CD14-positive monocyte (primary cell): ENCODE results near the gene LSM10. TPM values are rescaled to one million over a fixed set of nuclear protein-coding genes. Genes with fewer than 3 reads are reported as not detected.
A peak's percentile ranks its signal among the peaks of the same experiment; 100 is the strongest.

Source experiments
- DNase-seq, 3 donors: peaks; one replicate each; pipeline ENCODE4 v3.0.0-alpha.2; 2011 to 2022
- H2AFZ ChIP-seq: 2 replicates; pipeline ENCODE4 v1.6.0; 2012; ENCODE audit warnings: mild to moderate bottlenecking, low read depth, low read length, inconsistent platforms; ENCODE audit not compliant: insufficient read depth, poor library complexity, severe bottlenecking
- H3K27ac ChIP-seq, 2 donors: 1 replicate in 1 of 2; 2 replicates in 1 of 2; pipeline ENCODE4 v1.5.1; 2012 to 2013; ENCODE audit warnings: low read length in 2 of 2, control low read depth in 1 of 2, inconsistent platforms in 1 of 2, low read depth in 1 of 2, mild to moderate bottlenecking in 1 of 2
- H3K27me3 ChIP-seq, 2 donors: one replicate each; pipeline versions ENCODE4 v1.6.0 to v1.6.1; 2011 to 2013; ENCODE audit warnings: low read length in 2 of 2; ENCODE audit not compliant: control insufficient read depth in 2 of 2, insufficient read depth in 2 of 2
- H3K36me3 ChIP-seq, 2 donors: replicated peaks in 1 of 2; 1 replicate in 1 of 2; 2 replicates in 1 of 2; pipeline versions ENCODE4 v1.5.1 to v1.6.1; 2012 to 2013; ENCODE audit warnings: low read length in 2 of 2, control low read depth in 1 of 2, inconsistent platforms in 1 of 2, mild to moderate bottlenecking in 1 of 2; ENCODE audit not compliant: insufficient read depth in 2 of 2, control insufficient read depth in 1 of 2
- H3K4me1 ChIP-seq, 2 donors: 1 replicate in 1 of 2; 2 replicates in 1 of 2; pipeline versions ENCODE4 v1.5.1 to v1.6.1; 2012 to 2013; ENCODE audit warnings: low read length in 2 of 2, control low read depth in 1 of 2, inconsistent platforms in 1 of 2, mild to moderate bottlenecking in 1 of 2, moderate library complexity in 1 of 2; ENCODE audit not compliant: insufficient read depth in 2 of 2, control insufficient read depth in 1 of 2
- H3K4me2 ChIP-seq: replicated peaks from 2 replicates; pipeline ENCODE3; 2012; ENCODE audit warnings: low read length, moderate library complexity, mild to moderate bottlenecking; ENCODE audit not compliant: poor library complexity, severe bottlenecking; ENCODE audit errors: extremely low read depth
- H3K4me3 ChIP-seq, 3 experiments: fragments of 200-600 bp in 1 of 3; sonication (generic) in 1 of 3; replicated peaks in 1 of 3; 1 replicate in 2 of 3; 2 replicates in 1 of 3; pipeline ENCODE4 v1.5.1; 2011 to 2013; ENCODE audit warnings: low read length in 3 of 3, mild to moderate bottlenecking in 3 of 3, control low read depth in 2 of 3, low read depth in 2 of 3, inconsistent platforms in 1 of 3, moderate library complexity in 1 of 3
- H3K79me2 ChIP-seq: 2 replicates; pipeline ENCODE4 v1.6.0; 2012; ENCODE audit warnings: mild to moderate bottlenecking, control low read depth, inconsistent platforms, low read length, moderate library complexity; ENCODE audit not compliant: insufficient read depth
- H3K9ac ChIP-seq: 2 replicates; pipeline ENCODE4 v1.6.0; 2017; ENCODE audit warnings: low read length, mild to moderate bottlenecking; ENCODE audit not compliant: insufficient read depth, poor library complexity, severe bottlenecking
- H3K9me3 ChIP-seq, 2 donors: replicated peaks in 1 of 2; 1 replicate in 1 of 2; 2 replicates in 1 of 2; pipeline versions ENCODE4 v1.5.1 to v1.6.1; 2012 to 2013; ENCODE audit warnings: low read length in 2 of 2, control low read depth in 1 of 2; ENCODE audit not compliant: control insufficient read depth in 1 of 2, insufficient read depth in 1 of 2
- H4K20me1 ChIP-seq: 2 replicates; pipeline ENCODE4 v1.6.0; 2012; ENCODE audit warnings: mild to moderate bottlenecking, low read length, control low read depth, moderate library complexity; ENCODE audit not compliant: insufficient read depth
- H3K27ac Mint-ChIP-seq, 7 donors: one replicate each; pipeline ENCODE4 v1.8.0; 2020; ENCODE audit warnings: mild to moderate bottlenecking in 7 of 7, mixed read lengths in 7 of 7, moderate library complexity in 6 of 7, inconsistent platforms in 2 of 7
- H3K27me3 Mint-ChIP-seq, 3 donors: one replicate each; pipeline ENCODE4 v1.8.0; 2021 to 2022; ENCODE audit warnings: low read depth in 3 of 3, mild to moderate bottlenecking in 3 of 3, mixed read lengths in 3 of 3, moderate library complexity in 3 of 3, inconsistent platforms in 1 of 3
- H3K36me3 Mint-ChIP-seq, 2 donors: one replicate each; pipeline ENCODE4 v1.8.0; 2020; ENCODE audit warnings: mixed read lengths in 2 of 2, inconsistent platforms in 1 of 2, mild to moderate bottlenecking in 1 of 2
- H3K4me1 Mint-ChIP-seq: one replicate; pipeline ENCODE4 v1.8.0; 2020; ENCODE audit warnings: mild to moderate bottlenecking, mixed read lengths
- H3K4me3 Mint-ChIP-seq, 2 donors: one replicate each; pipeline ENCODE4 v1.8.0; 2020; ENCODE audit warnings: mild to moderate bottlenecking in 2 of 2, mixed read lengths in 2 of 2, moderate library complexity in 1 of 2
- H3K9me3 Mint-ChIP-seq, 7 donors: one replicate each; pipeline ENCODE4 v1.8.0; 2020 to 2022; ENCODE audit warnings: mixed read lengths in 7 of 7, mild to moderate bottlenecking in 6 of 7, moderate library complexity in 6 of 7, inconsistent platforms in 2 of 7
- WGBS: methylation state at CpG from one replicate; pipeline ENCODE4 v1.1.5; 2013; ENCODE audit warnings: missing lambda C conversion rate; ENCODE audit not compliant: insufficient coverage; 5-methylcytosine and 5-hydroxymethylcytosine counted together
- intact Hi-C, 2 donors: fragments of 100-400 bp; cut with micrococcal nuclease; formaldehyde crosslinking; loops; one replicate each; pipeline versions ENCODE4 v1.15.0 to v1.15.1; 2023
- polyA plus RNA-seq, 3 donors: library from polyadenylated mRNA; depleted of rRNA in 1 of 3; unstranded in 2 of 3; stranded (reverse) in 1 of 3; fragments of 300-500 nt in 2 of 3; fragments of >200 nt in 1 of 3; fragmentation: Illumina TruSeq in 2 of 3; gene quantifications; 1 replicate in 2 of 3; 2 replicates in 1 of 3; pipeline ENCODE4 v1.2.3, GENCODE V29; 2012 to 2021
- TF ChIP-seq, protein P1 (sequence below): fragments of 200-600 bp; IDR thresholded peaks from one replicate; pipeline ENCODE4 v1.8.0; 2022; ENCODE audit warnings: antibody characterized with exemption, mild to moderate bottlenecking

The LSM10 gene
- polyA plus RNA-seq, 3 donors: 91.4 to 234 (median 224) TPM

GRCh38 chr1:36377791-36378492 lies 19.8 kb downstream of the LSM10 start:
- TF ChIP-seq, protein P1, sequence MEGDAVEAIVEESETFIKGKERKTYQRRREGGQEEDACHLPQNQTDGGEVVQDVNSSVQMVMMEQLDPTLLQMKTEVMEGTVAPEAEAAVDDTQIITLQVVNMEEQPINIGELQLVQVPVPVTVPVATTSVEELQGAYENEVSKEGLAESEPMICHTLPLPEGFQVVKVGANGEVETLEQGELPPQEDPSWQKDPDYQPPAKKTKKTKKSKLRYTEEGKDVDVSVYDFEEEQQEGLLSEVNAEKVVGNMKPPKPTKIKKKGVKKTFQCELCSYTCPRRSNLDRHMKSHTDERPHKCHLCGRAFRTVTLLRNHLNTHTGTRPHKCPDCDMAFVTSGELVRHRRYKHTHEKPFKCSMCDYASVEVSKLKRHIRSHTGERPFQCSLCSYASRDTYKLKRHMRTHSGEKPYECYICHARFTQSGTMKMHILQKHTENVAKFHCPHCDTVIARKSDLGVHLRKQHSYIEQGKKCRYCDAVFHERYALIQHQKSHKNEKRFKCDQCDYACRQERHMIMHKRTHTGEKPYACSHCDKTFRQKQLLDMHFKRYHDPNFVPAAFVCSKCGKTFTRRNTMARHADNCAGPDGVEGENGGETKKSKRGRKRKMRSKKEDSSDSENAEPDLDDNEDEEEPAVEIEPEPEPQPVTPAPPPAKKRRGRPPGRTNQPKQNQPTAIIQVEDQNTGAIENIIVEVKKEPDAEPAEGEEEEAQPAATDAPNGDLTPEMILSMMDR: no peak
- peaks cover 78% of the 10 kb centered on the region for H3K4me1 Mint-ChIP-seq
- peak overlapping the region; percentile 58 to 88 (median 83) for H3K27ac Mint-ChIP-seq
- Histone ChIP-seq H3K4me2 (peak overlapping the region; percentile 25), H3K4me1 (peaks cover 53 to 67% of the 10 kb centered on the region in 2 donors), H3K9me3 (no peaks in the 10 kb centered on the region), H2AFZ (no peak overlapping the region), H3K79me2 (peaks cover 81% of the 10 kb centered on the region), H3K4me3 (peak overlapping the region in 1 of 3 experiments; percentile 16), H4K20me1 (peaks cover 33% of the 10 kb centered on the region), H3K27ac (peak overlapping the region; percentile 63 to 77), H3K27me3 (no peaks in the 10 kb centered on the region), H3K36me3 (peaks cover 0 to 18% of the 10 kb centered on the region in 2 donors), H3K9ac (no peak overlapping the region)
- no CpG with 5 or more reads among the region's 4 CpGs for WGBS
- no peak overlapping the region for H3K4me3 Mint-ChIP-seq
- H3K27me3 Mint-ChIP-seq: peaks cover 0 to 2% (median 0%) of the 10 kb centered on the region in 3 donors
- peaks cover 0 to 3% (median 0%) of the 10 kb centered on the region in 7 donors for H3K9me3 Mint-ChIP-seq
- intact Hi-C loops: no loop called here
- peak in 2 of 3 donors; percentile 66 to 67 for DNase-seq
- peaks cover 39 to 57% of the 10 kb centered on the region in 2 donors for H3K36me3 Mint-ChIP-seq

GRCh38 chr1:36372617-36373016 lies 25.1 kb downstream of the LSM10 start:
- peak overlapping the region in 1 of 3 experiments; percentile 68 for H3K4me3 ChIP-seq
- H3K4me3 Mint-ChIP-seq: no peak overlapping the region
- peaks cover 3% of the 10 kb centered on the region for H4K20me1 ChIP-seq
- TF ChIP-seq, protein P1: no peak
- peaks cover 76% of the 10 kb centered on the region for H3K79me2 ChIP-seq
- 100% methylated on average over 1 of the region's 3 CpGs for WGBS
- no peaks in the 10 kb centered on the region for H3K27me3 Mint-ChIP-seq
- H3K36me3 Mint-ChIP-seq: peaks cover 30 to 42% of the 10 kb centered on the region in 2 donors
- no peaks in the 10 kb centered on the region for H3K9me3 ChIP-seq
- peaks cover 0 to 17% of the 10 kb centered on the region in 2 donors for H3K36me3 ChIP-seq
- H3K4me1 Mint-ChIP-seq: peaks cover 72% of the 10 kb centered on the region
- peak overlapping the region; percentile 95 for H3K9ac ChIP-seq
- no peaks in the 10 kb centered on the region for H3K27me3 ChIP-seq
- peak overlapping the region; percentile 98 to 100 (median 99) for H3K27ac Mint-ChIP-seq
- peak in 1 of 3 donors; percentile 30 for DNase-seq
- intact Hi-C loops: no loop called here
- peaks cover 77 to 83% of the 10 kb centered on the region in 2 donors for H3K4me1 ChIP-seq
- peak overlapping the region; percentile 98 to 100 for H3K27ac ChIP-seq
- no peak overlapping the region for H2AFZ ChIP-seq
- H3K9me3 Mint-ChIP-seq: no peaks in the 10 kb centered on the region
- peak overlapping the region; percentile 75 for H3K4me2 ChIP-seq
